PC-9 (cell line): Measurements from ENCODE around the gene CD8B.

Source experiments
- CTCF ChIP-seq: fragments of 200-600 bp; sonication (generic); conservative IDR thresholded peaks from 2 replicates; pipeline ENCODE4 v1.6.1; 2017; ENCODE audit warnings: mixed run types, antibody characterized with exemption, mild to moderate bottlenecking, moderate library complexity
- EZH2 ChIP-seq: fragments of 200-600 bp; sonication (generic); IDR thresholded peaks from 2 replicates; pipeline ENCODE4 v1.8.0; 2017; ENCODE audit warnings: antibody characterized with exemption, low read depth

GRCh38 chr2:86818957-86819356, 42.7 kb downstream of the CD8B start:
- no peak for TF ChIP-seq CTCF
- TF ChIP-seq EZH2 = no peak
